ENCODE data around the gene SRRM5.
"Not testable (repeated sequence)": the region's sequence is repeated elsewhere in the genome, so short reads cannot be mapped to it uniquely, and the experiment has no call there.

The SRRM5 gene

GRCh38 chr19:43598445-43599240 is 13.2 kb upstream of the SRRM5 start:
- Mint-ChIP-seq H3K4me1 (peaks cover 30% of the 10 kb centered on the region), H3K9me3 (no peaks in the 10 kb centered on the region), H3K27ac (peak overlapping the region in 2 of 3 experiments; percentile 25 to 100), H3K27me3 (ENCODE audit: low read depth) (no peaks in the 10 kb centered on the region), H3K4me3 (peak overlapping the region; percentile 94 to 98 (median 96)), H3K36me3 (ENCODE audit: low read depth) (peaks cover 16% of the 10 kb centered on the region)
- no peak for TF ChIP-seq CTCF (IDR thresholded peaks at IDR 0.05; ENCODE audit: unreplicated experiment in 3 of 3)

- H3K36me3 Mint-ChIP-seq (ENCODE audit: low read depth): peaks cover 16% of the 10 kb centered on the region
- H3K4me3 Mint-ChIP-seq: no peak overlapping the region
- H3K4me1 Mint-ChIP-seq: peaks cover 26% of the 10 kb centered on the region
- H3K27me3 Mint-ChIP-seq (ENCODE audit: low read depth): no peaks in the 10 kb centered on the region
- no peak overlapping the region for H3K27ac Mint-ChIP-seq
- H3K9me3 Mint-ChIP-seq: no peaks in the 10 kb centered on the region
- TF ChIP-seq CTCF (IDR thresholded peaks at IDR 0.05; ENCODE audit: unreplicated experiment in 3 of 3): no peak
Observed at GRCh38 chr19:43599635-43600295, 12.1 kb upstream of the SRRM5 start.

GRCh38 chr19:43600326-43600725 is 11.6 kb upstream of the SRRM5 start:
- H3K4me1 Mint-ChIP-seq: peaks cover 26% of the 10 kb centered on the region
- not testable (repeated sequence) for H3K27ac Mint-ChIP-seq; H3K4me3 Mint-ChIP-seq; H3K27me3 Mint-ChIP-seq (ENCODE audit: low read depth); H3K9me3 Mint-ChIP-seq
- peaks cover 20% of the 10 kb centered on the region for H3K36me3 Mint-ChIP-seq (ENCODE audit: low read depth)

GRCh38 chr19:43605875-43606568 is 5.9 kb upstream of the SRRM5 start:
- Mint-ChIP-seq H3K27me3 (ENCODE audit: low read depth) (no peaks in the 10 kb centered on the region), H3K27ac (no peak overlapping the region), H3K4me1 (peaks cover 7% of the 10 kb centered on the region), H3K36me3 (ENCODE audit: low read depth) (peaks cover 40% of the 10 kb centered on the region), H3K9me3 (no peaks in the 10 kb centered on the region), H3K4me3 (no peak overlapping the region)
- no peak for TF ChIP-seq CTCF (IDR thresholded peaks at IDR 0.05; ENCODE audit: unreplicated experiment in 3 of 3)

GRCh38 chr19:43606569-43607229 is 5.2 kb upstream of the SRRM5 start:
- peaks cover 7% of the 10 kb centered on the region for H3K4me1 Mint-ChIP-seq
- no peaks in the 10 kb centered on the region for H3K9me3 Mint-ChIP-seq
- H3K36me3 Mint-ChIP-seq (ENCODE audit: low read depth): peaks cover 36% of the 10 kb centered on the region
- no peaks in the 10 kb centered on the region for H3K27me3 Mint-ChIP-seq (ENCODE audit: low read depth)
- TF ChIP-seq CTCF (IDR thresholded peaks at IDR 0.05; ENCODE audit: unreplicated experiment in 3 of 3): no peak
- peak overlapping the region in 1 of 3 experiments; percentile 38 for H3K4me3 Mint-ChIP-seq
- H3K27ac Mint-ChIP-seq: peak overlapping the region; percentile 13 to 43 (median 43)
